NOMO-1 treated with DMSO at 0.1 percent for 48 hours (cell line): Measurements from ENCODE around the gene NOL8.
A peak's percentile ranks its signal among the peaks of the same experiment; 100 is the strongest.

Experiments used
- DNase-seq: peaks from one replicate; lab custom pipeline; 2025; ENCODE audit not compliant: unreplicated experiment; lab: John Stamatoyannopoulos, UW

Gene NOL8

DNA sequence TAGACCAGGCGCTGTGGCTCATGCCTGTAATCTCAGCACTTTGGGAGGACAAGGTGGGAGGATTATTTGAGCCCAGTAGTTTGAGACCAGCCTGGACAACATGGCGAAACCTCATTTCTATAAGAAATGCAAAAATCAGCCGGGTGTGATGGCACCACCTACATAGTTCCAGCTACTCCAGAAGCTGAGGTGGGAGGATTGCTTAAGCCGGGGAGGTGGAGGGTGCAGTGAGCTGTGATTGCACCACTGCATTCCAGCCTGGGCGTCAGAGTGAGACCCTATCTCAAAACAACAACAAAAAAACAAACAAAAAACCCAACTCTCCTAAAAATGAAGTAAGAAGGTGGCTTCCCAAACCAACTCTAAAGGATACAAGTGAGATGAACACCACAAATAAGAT, 54.6 kb downstream of the NOL8 start:
- DNase-seq, result no peak

DNA sequence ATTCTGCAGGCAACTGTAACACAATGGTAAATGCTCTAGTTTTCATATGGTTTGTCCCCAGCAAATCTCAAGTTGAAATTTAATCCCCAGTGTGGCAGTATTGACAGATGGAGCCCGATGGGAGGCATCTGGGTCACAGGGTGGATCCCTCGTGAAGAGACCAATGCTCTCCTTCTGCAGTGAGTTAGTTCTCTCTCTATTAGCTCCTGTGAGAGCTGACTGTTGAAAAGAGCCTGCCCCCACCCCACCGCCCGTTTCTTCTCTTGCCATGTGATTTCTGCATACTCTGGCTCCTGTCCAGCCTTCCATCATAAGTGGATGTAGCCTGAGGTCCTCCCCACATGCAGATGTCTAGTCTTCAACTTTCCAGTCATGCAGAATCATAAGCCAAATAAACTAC, 58.7 kb downstream of the NOL8 start:
- DNase-seq, result no peak

DNA sequence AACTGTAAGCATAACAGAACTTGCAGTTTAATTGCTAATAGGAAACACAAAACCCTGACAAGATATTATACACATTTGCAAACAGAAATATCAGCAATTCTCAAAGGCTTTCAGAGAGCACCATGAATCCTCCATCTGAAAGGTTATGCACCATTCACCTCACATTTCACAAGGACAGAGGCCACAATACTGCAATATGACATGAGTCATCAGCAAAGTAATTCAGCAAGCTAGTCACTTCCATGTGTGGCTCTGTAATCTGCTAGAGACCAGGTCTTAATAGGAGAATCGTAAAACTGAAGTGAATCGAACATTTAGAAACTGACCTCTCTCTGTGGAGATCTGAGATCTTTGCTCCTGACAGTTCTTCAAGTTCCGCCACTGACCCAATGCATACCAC, 60.0 kb downstream of the NOL8 start:
- peak; percentile 47 for DNase-seq

- DNase-seq, result no peak
Measured at GRCh38 chr9:92263131-92263530, 62.0 kb downstream of the NOL8 start.

DNA sequence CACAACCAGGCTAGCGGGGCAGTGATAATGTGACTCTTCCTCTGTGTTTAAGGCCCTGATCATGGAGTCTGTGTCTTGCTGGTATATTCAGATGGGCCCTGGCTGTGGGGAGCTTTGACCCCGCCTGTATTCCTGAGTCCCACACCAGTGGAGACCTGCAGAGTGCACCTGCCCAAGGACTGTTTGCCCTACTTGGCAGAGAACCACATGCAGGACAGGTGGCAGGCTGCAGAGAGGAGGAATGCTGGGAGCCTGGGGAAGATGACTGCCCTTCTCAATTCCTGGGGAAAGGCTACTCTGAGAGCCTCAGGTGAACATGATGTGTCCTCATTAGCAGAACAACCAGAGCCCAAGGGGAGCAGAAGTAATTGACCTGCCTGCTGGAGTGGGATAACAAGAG, 67.8 kb downstream of the NOL8 start:
- no peak for DNase-seq

DNA sequence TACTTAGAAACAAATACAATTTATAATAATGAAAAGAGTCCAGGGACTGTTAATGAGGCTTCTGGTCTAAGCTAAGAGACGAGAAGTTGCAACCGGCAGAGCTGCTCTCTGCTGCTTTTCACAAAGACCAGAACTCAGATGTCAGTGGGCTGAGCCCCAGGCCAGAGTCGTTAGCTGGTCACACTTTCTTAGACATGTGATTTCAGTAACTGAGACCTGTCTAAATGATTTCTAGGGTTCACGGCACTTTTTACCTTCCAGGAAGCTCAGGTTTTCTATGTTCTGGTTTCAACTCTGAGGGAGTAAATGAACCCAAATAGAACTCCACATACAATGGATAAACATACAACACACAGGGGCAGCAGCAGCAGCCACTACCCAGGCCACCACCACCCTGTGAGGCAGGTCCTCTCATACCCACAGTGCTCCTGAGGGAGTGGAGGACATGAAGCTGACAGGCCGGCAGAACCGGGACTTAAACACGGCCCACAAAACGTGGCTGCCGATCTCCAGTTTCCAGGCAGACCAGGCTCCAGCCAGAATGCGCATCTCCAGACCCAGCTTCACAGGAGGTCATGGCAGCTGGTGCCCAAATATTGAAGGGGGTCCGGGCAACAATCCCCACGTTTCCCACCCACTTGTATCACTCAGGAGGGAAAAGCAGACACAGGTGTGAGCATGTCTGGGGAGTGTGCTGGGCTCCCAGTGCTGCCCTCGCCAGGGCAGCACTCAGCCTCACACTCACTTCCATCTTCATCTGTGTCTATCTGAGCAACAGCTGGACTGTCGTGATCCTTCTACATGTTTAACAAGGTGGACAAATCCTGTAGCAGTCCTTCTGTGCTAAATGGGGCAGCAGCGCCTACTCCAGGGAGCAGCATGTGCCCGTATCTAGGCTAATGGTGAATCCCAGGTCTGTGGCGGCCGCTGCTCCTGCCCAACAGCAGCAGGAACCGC, 70.5 kb downstream of the NOL8 start:
- DNase-seq, result no peak

DNA sequence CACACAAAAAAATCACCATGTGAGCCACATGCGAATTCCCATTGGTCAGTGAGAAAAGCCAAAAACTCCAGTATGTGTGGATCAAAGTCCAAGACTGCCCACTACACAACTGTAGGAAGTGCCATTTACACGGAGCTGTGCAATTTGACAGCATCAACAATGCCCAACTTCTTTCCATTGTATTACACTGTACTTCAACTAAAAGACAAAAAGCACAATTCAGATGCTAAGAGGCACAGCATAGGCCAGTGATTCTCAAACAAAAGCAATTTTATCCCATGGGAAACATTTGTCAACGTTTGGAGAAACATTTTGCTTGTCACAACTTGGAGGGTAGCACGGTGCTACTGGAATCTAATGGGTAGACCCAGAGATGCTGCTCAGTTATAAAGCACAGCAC, 71.5 kb downstream of the NOL8 start:
- no peak for DNase-seq

- DNase-seq, result no peak
Measured at GRCh38 chr9:92247981-92248380, 77.2 kb downstream of the NOL8 start.
